OCI-LY3 (cell line): ENCODE measurements around the gene CHERP.
"Not testable (repeated sequence)": the region's sequence is repeated elsewhere in the genome, so short reads cannot be mapped to it uniquely, and the experiment has no call there.

Source experiments
- H2AFZ ChIP-seq: fragments of 200-600, 300-600 bp; shearing (Covaris generic); 2 replicates; pipeline ENCODE4 v1.6.0; 2014; ENCODE audit warnings: antibody characterized with exemption, low read depth, low read length
- H3K27ac ChIP-seq: fragments of 200-600, 300-600 bp; sonication (generic); 2 replicates; pipeline ENCODE4 v1.5.1; 2014; ENCODE audit warnings: mild to moderate bottlenecking, low read length, moderate library complexity, mixed read lengths
- H3K27me3 ChIP-seq: fragments of 200-600, 300-600 bp; sonication (generic); 2 replicates; pipeline ENCODE4 v1.6.1; 2014; ENCODE audit warnings: low read depth, low read length, mixed read lengths
- H3K36me3 ChIP-seq: fragments of 200-600, 300-600 bp; sonication (generic); replicated peaks from 2 replicates; pipeline ENCODE3; 2014; ENCODE audit warnings: low read depth, low read length, mixed read lengths
- H3K4me1 ChIP-seq: fragments of 300-600, 200-600 bp; sonication (generic); 2 replicates; pipeline ENCODE4 v1.6.1; 2014; ENCODE audit warnings: low read length, mixed read lengths
- H3K4me2 ChIP-seq: fragments of 200-600, 300-600 bp; sonication (generic); 2 replicates; pipeline ENCODE4 v1.6.1; 2014; ENCODE audit warnings: low read length, mixed read lengths
- H3K4me3 ChIP-seq: fragments of 300-600, 200-600 bp; sonication (generic); 2 replicates; pipeline ENCODE4 v1.5.1; 2014; ENCODE audit warnings: antibody characterized with exemption, mild to moderate bottlenecking, low read length, moderate library complexity
- H3K79me2 ChIP-seq: fragments of 300-600, 200-600 bp; shearing (Covaris generic); 2 replicates; pipeline ENCODE4 v1.6.1; 2014; ENCODE audit warnings: mild to moderate bottlenecking, low read length, mixed read lengths
- H3K9ac ChIP-seq: fragments of 300-600, 200-600 bp; shearing (Covaris generic); 2 replicates; pipeline ENCODE4 v1.6.0; 2014; ENCODE audit warnings: mild to moderate bottlenecking, low read length, moderate library complexity
- H3K9me3 ChIP-seq: fragments of 200-600, 300-600 bp; shearing (Covaris generic); 2 replicates; pipeline ENCODE4 v1.6.1; 2014; ENCODE audit warnings: low read length, mixed read lengths; ENCODE audit not compliant: insufficient read depth
- H4K20me1 ChIP-seq: fragments of 200-600, 300-600 bp; sonication (generic); 2 replicates; pipeline ENCODE4 v1.6.1; 2016; ENCODE audit warnings: low read length, mixed read lengths; ENCODE audit not compliant: insufficient read depth
- CTCF ChIP-seq: fragments of 200-600, 300-600 bp; sonication (generic); IDR thresholded peaks from 2 replicates; pipeline ENCODE4 v1.5.1; 2014; ENCODE audit warnings: antibody characterized with exemption, low read length, low read depth
- EZH2phosphoT487 ChIP-seq: fragments of 200-600 bp; shearing (Covaris generic); IDR thresholded peaks from 2 replicates; pipeline ENCODE4 v1.6.1; 2018; ENCODE audit warnings: antibody characterized with exemption, mixed run types, low read depth

CHERP gene

GRCh38 chr19:16495982-16496612 is 46.1 kb downstream of the CHERP start, which contains the start of the genes C19orf44 and CALR3:
Gene C19orf44 (plus strand): TSS chr19:16496394. CDS start chr19:16500793, 4,399 bp downstream.
Gene CALR3 (minus strand): TSS chr19:16496167. CDS start chr19:16496129, 38 bp downstream.
- Histone ChIP-seq H4K20me1 (no peaks in the 10 kb centered on the region), H3K9me3 (no peaks in the 10 kb centered on the region), H3K9ac (peak within 1 kb of the TSS; percentile 69), H3K4me1 (peaks cover 15% of the 10 kb centered on the region; the same call in 1 of the 2 replicates), H3K27ac (peak within 1 kb of the TSS; percentile 7; the same call in 1 of the 2 replicates), H3K27me3 (no peaks in the 10 kb centered on the region), H3K79me2 (peaks cover 15% of the 10 kb centered on the region), H3K4me2 (peak within 1 kb of the TSS; percentile 90), H3K4me3 (peak within 1 kb of the TSS; percentile 85), H2AFZ (peak within 1 kb of the TSS; percentile 89), H3K36me3 (peaks cover 3% of the 10 kb centered on the region)
- TF ChIP-seq CTCF: no peak
- TF ChIP-seq EZH2phosphoT487: no peak

GRCh38 chr19:16486476-16486875 is 55.8 kb downstream of the CHERP start:
- H3K36me3 ChIP-seq, H3K9ac ChIP-seq, H4K20me1 ChIP-seq, H3K4me3 ChIP-seq, H3K27me3 ChIP-seq, H3K79me2 ChIP-seq, H3K4me2 ChIP-seq, H3K4me1 ChIP-seq, H3K27ac ChIP-seq, H2AFZ ChIP-seq, H3K9me3 ChIP-seq: not testable (repeated sequence)

GRCh38 chr19:16482745-16483144 is 59.5 kb downstream of the CHERP start:
- TF ChIP-seq CTCF (no peak), EZH2phosphoT487 (no peak)
- H4K20me1 ChIP-seq: no peaks in the 10 kb centered on the region

GRCh38 chr19:16477311-16477710 is 64.9 kb downstream of the CHERP start:
- no peak overlapping the region for H3K4me2 ChIP-seq
- no peak overlapping the region for H3K4me3 ChIP-seq
- no peaks in the 10 kb centered on the region for H3K9me3 ChIP-seq
- no peaks in the 10 kb centered on the region for H3K27me3 ChIP-seq
- H3K4me1 ChIP-seq: peaks cover 17% of the 10 kb centered on the region
- TF ChIP-seq EZH2phosphoT487 (no peak), CTCF (no peak)
- H4K20me1 ChIP-seq: no peaks in the 10 kb centered on the region
- H3K79me2 ChIP-seq: no peaks in the 10 kb centered on the region
- no peak overlapping the region for H3K9ac ChIP-seq
- no peak overlapping the region for H3K27ac ChIP-seq
- H3K36me3 ChIP-seq: peaks cover 3% of the 10 kb centered on the region
- no peak overlapping the region for H2AFZ ChIP-seq

More at GRCh38 chr19:16482745-16483144, 59.5 kb downstream of the CHERP start:
- Histone ChIP-seq H3K9me3 (no peaks in the 10 kb centered on the region), H3K4me1 (no peaks in the 10 kb centered on the region), H2AFZ (no peak overlapping the region), H3K79me2 (no peaks in the 10 kb centered on the region), H3K9ac (no peak overlapping the region), H3K27ac (no peak overlapping the region), H3K36me3 (no peaks in the 10 kb centered on the region), H3K4me3 (no peak overlapping the region), H3K4me2 (no peak overlapping the region), H3K27me3 (no peaks in the 10 kb centered on the region)
